ENCODE measurements around the gene DSTYK.
A peak's percentile ranks its signal among the peaks of the same experiment; 100 is the strongest.

Gene DSTYK

DNA sequence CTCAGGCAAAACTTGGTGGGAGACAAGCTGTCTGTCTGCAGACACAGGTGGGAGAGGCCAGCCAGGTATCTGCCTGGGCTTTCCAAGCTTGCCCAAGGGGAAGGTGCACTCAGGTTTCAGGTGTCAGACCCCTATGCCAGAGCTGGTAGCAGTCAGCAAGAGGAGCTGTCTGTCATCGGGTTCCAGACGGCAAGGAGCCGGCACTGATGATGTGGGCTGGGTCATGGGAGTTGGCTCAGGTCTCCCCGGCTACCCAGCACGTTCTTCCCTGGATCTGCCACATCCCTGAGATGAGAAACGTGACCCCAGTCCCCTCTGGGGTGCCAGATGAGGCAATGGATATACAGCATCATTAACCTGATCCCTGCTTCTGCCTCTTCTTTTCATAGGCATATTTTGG is 39.2 kb upstream of the DSTYK start:
- peaks cover 48% of the 10 kb centered on the region for H3K4me1 ChIP-seq
- H3K9ac ChIP-seq: no peak overlapping the region
- no peaks in the 10 kb centered on the region for H3K27me3 ChIP-seq (ENCODE audit: control insufficient read depth, insufficient read depth, low read length)
- TF ChIP-seq, protein P1, sequence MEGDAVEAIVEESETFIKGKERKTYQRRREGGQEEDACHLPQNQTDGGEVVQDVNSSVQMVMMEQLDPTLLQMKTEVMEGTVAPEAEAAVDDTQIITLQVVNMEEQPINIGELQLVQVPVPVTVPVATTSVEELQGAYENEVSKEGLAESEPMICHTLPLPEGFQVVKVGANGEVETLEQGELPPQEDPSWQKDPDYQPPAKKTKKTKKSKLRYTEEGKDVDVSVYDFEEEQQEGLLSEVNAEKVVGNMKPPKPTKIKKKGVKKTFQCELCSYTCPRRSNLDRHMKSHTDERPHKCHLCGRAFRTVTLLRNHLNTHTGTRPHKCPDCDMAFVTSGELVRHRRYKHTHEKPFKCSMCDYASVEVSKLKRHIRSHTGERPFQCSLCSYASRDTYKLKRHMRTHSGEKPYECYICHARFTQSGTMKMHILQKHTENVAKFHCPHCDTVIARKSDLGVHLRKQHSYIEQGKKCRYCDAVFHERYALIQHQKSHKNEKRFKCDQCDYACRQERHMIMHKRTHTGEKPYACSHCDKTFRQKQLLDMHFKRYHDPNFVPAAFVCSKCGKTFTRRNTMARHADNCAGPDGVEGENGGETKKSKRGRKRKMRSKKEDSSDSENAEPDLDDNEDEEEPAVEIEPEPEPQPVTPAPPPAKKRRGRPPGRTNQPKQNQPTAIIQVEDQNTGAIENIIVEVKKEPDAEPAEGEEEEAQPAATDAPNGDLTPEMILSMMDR (IDR thresholded peaks at IDR 0.05): no peak
- H3K4me3 ChIP-seq (ENCODE audit: low read depth, low read length): no peak overlapping the region
- H3K79me2 ChIP-seq: no peaks in the 10 kb centered on the region
- H3K4me2 ChIP-seq (ENCODE audit: low read length): no peak overlapping the region
- no peaks in the 10 kb centered on the region for H3K9me3 ChIP-seq (ENCODE audit: control insufficient read depth, low read length)
- peak overlapping the region; percentile 91 for H3K27ac ChIP-seq
- H2AFZ ChIP-seq: no peak overlapping the region
- no peaks in the 10 kb centered on the region for H3K36me3 ChIP-seq (ENCODE audit: control insufficient read depth, insufficient read depth, low read length)

DNA sequence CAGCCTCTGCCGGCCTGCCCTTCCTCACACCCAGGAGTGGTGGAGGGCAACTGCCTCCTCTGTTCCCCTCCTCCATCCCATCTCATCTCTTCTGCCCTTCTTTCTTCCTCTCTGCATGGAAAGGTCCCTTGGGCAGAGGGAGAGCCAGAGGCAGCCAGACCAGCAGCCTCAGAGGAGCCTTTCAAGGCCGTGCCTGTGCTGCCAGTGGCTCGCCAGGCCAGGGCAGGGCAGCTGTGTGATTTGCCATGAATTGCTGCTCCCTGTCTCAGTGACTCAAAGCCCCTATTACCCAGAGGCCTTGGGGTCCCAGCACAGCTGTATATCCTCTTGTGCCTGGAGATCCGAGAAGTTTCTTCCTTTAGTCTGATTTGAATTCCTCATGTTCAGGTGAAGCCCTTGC is 38.1 kb upstream of the DSTYK start:
- Histone ChIP-seq H3K36me3 (ENCODE audit: control insufficient read depth, insufficient read depth, low read length) (no peaks in the 10 kb centered on the region), H3K27ac (peak overlapping the region; percentile 91), H3K4me1 (peaks cover 44% of the 10 kb centered on the region), H3K9ac (no peak overlapping the region), H3K27me3 (ENCODE audit: control insufficient read depth, insufficient read depth, low read length) (no peaks in the 10 kb centered on the region), H3K4me2 (ENCODE audit: low read length) (peak overlapping the region; percentile 4), H3K4me3 (ENCODE audit: low read depth, low read length) (no peak overlapping the region), H3K9me3 (ENCODE audit: control insufficient read depth, low read length) (no peaks in the 10 kb centered on the region), H2AFZ (peak overlapping the region; percentile 63), H3K79me2 (no peaks in the 10 kb centered on the region)
- TF ChIP-seq, protein P1 (IDR thresholded peaks at IDR 0.05): no peak

DNA sequence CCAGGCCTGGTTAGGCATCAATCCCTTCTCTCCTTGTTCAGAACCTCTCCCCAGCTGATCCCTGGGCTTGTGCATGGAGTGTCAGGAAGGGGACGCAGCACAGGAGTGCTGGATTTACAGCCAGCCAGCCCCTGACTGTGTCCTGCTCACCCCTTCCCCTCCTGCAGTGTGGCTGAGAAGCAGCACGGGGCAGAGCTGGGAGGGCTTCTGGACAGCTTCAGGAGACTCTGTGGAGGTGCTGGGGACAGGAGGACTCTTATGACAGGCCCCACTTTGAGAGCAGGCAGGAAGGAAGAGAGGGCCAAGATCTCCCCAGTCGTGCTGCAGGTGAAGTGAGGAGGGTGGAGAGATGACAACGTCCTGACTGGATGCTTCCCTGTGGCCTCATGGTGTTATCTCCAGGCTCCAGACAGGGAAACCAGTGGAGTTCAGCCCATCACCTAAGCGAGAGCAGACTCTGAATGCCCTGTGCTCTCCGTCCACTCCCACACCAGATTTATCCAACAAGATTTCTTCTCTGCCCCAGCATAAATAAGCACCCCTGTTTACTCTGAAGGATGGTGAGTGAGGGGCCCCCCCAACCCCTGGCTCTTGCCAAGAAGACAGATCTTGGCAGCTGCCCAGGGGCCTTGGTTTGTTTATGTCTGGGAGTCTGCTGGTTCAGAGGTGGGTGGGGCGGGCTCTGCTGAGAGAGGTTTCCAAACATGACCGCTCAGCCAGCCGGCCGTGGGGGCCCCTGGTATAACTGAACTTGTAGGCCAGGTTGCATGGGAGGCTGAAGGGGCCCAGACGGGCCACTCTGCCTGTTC is 37.5 kb upstream of the DSTYK start:
- no peak overlapping the region for H3K9ac ChIP-seq
- H3K4me3 ChIP-seq (ENCODE audit: low read depth, low read length): no peak overlapping the region
- H3K4me2 ChIP-seq (ENCODE audit: low read length): peak overlapping the region; percentile 4
- no peaks in the 10 kb centered on the region for H3K79me2 ChIP-seq
- no peaks in the 10 kb centered on the region for H3K9me3 ChIP-seq (ENCODE audit: control insufficient read depth, low read length)
- H3K4me1 ChIP-seq: peaks cover 48% of the 10 kb centered on the region
- peak overlapping the region; percentile 63 for H2AFZ ChIP-seq
- H3K27me3 ChIP-seq (ENCODE audit: control insufficient read depth, insufficient read depth, low read length): no peaks in the 10 kb centered on the region
- TF ChIP-seq, protein P1 (IDR thresholded peaks at IDR 0.05): no peak
- H3K36me3 ChIP-seq (ENCODE audit: control insufficient read depth, insufficient read depth, low read length): no peaks in the 10 kb centered on the region
- H3K27ac ChIP-seq: peak overlapping the region; percentile 91

DNA sequence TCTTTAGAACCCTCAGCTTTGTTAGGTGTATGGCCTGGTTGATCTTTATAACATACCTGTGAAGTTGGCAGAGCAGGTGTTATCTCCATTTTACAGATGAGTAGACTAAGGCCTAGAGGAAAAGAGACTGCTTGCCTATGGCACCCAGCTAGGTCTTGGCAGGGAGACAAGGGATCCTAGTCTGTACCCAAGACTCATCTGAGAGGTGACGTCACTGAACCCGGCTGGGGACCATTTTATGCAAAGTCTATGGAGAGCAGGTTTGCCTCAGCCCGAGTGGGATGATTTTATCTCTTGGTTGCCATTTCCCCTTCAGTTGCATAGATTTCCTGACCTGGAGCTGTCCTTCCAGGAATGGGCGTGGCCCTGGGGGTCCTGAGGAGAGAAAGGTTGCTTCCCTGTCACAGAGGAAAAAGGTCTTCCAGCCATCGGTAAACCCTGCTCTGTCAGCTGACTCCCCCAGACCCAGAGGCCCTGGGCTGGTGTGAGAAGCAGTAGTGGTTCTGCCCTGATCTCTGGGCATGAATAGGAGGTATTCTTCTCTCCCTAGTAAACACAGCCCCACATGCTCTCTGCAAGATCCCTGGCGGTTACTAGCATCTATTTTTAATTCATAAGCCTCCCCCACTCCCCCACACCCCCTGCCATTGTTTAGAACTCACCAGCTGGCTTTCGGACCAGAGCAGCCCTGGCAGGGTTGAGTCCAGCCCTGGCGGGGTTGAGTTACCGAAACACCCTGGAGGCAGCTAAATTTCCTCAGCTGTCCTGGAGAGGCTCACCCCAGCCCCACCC is 35.8 kb upstream of the DSTYK start:
- Histone ChIP-seq H3K36me3 (ENCODE audit: control insufficient read depth, insufficient read depth, low read length) (no peaks in the 10 kb centered on the region), H3K9ac (no peak overlapping the region), H3K4me2 (ENCODE audit: low read length) (no peak overlapping the region), H3K4me3 (ENCODE audit: low read depth, low read length) (no peak overlapping the region), H3K27ac (peak overlapping the region; percentile 91), H3K79me2 (no peaks in the 10 kb centered on the region), H2AFZ (no peak overlapping the region), H3K4me1 (peaks cover 46% of the 10 kb centered on the region), H3K27me3 (ENCODE audit: control insufficient read depth, insufficient read depth, low read length) (no peaks in the 10 kb centered on the region), H3K9me3 (ENCODE audit: control insufficient read depth, low read length) (no peaks in the 10 kb centered on the region)
- TF ChIP-seq, protein P1 (IDR thresholded peaks at IDR 0.05): no peak

Measured in parathyroid adenoma (tissue), 2 donors.